Fibroblast of upper back skin (primary cell): ENCODE measurements around the gene RNGTT.

Experiments used
- DNase-seq: peaks from one replicate; pipeline ENCODE4 v3.0.0-alpha.2; 2013

Gene RNGTT

DNA sequence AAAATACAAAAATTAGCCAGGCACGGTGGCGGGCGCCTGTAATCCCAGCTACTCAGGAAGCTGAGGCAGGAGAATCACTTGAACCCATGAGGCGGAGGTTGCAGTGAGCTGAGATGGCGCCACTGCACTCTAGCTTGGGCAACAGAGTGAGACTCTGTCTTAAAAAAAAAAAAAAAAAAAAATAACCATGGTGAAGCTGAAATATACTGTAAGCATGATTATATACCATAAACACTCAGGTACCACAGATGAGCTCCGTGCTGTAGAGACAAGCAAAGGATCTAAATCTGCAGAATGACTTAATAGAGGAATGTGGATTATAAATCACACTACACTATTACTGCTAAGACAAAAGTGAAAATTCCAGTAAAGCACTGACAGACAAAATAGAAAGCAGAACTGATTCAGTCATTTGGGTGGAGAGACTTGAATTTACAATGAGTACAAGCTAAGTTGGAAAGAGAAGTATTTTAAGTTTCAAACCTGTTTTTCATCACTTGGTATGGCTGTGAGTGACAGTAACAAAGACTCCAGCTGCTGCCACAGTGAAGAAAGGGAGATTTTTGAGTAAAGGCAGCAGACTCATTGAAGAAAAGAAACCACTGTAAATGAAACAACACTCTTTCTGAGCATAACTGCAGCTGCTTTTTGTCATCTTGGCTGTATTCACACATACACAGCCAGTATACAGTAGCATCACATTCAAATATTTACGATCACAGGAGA lies 322.1 kb downstream of the RNGTT start:
- DNase-seq, result peak; percentile 51

DNA sequence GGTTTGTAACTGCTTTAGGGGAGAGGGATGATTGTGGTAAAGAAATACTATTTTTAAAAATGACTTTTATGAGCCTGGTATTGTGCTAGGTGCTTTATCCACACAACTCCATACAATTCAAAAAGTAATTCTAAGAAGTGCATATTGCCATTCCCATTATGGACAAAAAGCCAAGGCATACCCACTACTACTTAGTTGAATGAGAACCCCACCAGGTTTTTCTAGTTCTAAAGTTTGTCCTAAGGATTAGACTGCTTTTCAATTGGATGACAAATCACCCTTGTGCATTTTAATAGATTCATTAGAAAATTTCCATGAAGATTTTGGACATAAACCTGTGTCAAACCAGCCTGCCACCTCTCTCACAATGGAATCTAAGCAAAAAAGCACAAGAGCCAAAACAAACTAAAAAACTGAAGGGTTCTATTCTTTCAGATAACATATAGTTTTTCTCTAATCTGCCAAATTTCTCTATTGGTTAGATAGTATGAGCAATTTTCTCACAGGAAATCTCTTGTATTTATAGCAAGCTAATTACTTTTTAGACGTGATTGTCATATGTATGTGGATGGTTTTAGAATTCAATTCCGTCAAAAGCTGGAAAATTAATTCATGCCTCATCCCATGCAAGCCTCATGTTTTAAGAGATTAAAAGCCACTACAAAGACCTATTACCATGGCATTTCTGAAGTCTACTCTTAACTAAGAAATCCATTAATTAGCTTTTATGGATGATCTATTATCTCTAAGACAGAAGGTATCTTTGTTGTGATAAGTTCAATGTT lies 325.5 kb downstream of the RNGTT start:
- no peak for DNase-seq

DNA sequence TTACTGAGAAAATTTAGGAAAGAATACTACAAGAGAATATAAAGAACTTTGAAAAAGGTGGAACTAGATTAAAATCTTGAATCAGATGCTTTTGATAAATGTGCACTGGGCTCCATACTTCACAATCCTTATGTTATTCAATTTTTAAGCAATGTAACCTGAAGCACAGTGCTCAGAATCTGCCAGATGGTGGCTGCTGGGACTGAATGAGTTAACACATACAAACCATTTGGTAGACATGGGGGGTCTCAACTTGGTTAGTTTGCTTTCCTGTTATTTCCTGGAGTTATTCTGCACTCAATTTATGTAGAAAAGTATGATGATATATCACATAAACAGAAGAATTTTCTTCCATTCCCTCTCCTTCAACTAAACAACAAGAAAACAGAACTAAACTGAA lies 326.5 kb downstream of the RNGTT start:
- DNase-seq, result no peak

DNA sequence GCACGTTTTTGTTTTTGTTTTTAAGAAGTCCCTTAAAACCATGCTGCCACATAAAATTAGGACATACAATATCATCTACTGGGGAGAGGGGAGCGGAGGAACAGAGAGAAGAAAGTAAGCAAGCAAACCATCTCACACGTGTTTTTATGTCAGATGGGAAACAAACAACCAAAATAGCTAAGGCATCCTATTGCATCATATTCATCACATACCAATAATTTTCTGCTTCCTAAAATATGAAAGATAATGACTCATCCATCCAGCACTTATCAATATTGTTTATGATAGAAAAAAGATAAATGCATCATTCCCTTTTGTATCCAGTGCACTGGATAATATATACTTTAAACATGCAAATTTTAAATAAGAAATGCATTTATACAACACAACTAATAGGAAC lies 329.6 kb downstream of the RNGTT start:
- no peak for DNase-seq

DNA sequence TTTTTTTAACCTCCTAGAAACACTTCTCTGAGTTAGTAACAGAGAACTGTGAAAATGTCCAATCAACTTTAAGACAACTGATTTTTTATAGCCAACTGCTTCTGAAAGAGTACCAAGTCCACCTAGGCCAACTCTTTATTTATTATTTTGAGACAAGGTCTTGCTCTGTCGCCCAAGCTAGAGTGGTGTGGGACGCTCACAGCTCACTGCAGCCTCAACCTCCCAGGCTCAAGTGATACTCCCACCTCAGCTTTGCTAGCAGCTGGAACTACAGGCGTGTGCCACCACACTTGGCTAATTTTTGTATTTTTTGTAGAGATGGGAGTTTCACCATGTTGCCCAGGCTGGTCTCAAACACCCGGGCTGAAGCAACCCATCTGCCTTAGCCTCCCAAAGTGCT lies 331.6 kb downstream of the RNGTT start:
- DNase-seq, result no peak

DNA sequence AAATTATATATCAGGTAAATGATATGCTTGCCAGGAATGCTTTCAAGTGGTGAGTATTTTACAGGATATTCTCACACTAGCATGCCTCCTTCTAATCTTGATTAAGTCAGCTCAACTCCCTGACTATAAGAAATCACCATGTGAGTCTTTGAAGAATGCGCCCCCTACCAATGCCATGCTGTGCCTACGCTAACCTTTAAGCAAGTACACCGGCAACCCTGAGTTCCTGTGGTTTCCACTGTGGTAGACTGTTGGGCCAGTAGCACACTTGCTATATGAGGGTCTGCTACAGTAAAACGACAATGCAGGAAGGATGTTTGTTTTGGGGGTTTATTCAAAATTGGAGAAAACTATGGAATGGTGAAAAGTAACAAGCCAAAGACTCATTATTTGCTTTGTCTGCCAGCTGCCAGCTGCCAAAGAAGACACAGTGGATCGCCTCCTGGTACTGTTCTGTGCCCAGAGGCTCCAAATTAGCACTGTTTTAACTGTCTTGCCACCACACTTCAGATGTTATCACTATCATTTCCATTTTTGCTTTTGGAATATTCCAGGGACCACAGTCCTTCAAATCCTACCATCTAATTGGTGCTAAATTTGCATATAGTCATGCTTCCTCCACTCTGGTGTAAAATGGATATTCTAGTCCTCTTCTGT lies 333.5 kb downstream of the RNGTT start:
- no peak for DNase-seq

DNA sequence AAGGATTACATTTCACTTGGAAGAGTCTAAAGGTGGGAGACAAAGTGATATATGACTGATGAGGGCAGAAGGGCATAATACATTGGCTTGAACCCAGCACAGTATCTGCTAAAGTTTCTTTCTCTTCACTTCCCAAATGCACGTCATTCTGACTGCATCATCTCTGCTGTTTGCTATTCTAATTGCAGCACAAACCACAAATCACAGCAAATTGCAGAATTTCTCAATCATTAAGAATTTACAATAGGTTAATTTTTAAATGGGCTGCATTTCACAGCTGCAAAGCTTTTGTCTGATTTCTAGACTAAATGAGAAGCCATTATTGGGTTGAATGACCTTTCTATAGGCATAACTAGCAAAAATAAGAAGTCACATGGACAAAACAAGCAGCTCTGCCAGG lies 337.0 kb downstream of the RNGTT start:
- no peak for DNase-seq

DNA sequence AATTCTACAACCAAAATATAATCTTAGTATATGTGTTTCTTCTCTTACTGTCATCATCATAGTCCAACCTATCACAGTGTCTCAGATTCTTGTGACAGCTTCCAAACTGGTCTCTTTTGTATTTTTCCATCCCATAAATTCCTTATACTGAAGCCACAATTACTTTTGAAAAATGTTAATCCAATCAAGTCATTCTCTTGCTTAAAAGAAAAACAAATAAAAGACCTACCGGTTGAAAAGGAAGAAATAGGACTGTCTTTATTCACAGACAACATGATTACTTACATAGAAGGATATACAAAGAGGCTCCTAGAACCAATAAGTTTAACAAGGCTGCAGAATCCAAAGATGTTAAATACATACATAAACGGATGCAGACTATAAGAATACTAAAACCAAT lies 339.9 kb downstream of the RNGTT start:
- DNase-seq, result no peak

DNA sequence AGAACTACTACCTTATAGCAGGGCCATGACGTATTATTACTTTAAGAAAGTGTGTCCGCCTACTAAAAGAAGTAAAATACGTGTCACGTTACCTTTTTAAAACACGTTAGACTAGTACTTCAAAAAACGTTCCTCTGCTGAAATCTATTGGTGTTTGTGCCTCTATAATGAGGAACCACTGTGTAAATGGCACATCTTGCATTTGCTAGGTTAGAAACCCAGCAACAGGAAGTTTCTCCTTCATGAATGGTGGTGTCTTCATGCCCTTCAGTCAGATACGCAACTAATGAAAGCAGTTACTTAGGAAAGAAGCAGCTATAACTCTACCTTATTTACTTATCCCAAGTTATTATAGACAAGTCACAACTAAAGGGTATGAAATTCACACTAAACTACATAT lies 343.5 kb downstream of the RNGTT start:
- DNase-seq, result no peak

DNA sequence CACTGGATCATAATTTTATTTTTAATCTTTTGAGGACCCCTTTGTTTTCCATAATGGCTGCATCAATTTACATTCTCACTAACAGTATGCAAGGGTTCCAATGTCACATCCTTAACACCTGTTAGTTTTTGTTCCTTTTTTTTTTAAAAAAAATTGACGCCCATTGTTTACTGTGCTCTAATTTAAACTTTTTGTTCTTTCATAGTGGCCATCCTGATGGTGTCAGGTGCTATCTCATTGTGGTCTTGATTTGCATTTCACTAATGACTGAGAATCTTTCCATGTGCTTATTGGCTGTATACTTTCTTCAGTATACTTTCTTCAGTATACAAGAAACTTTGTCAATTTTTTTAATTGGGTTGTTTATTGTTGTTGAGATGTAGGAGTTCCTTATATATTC lies 347.0 kb downstream of the RNGTT start:
- DNase-seq, result no peak

DNA sequence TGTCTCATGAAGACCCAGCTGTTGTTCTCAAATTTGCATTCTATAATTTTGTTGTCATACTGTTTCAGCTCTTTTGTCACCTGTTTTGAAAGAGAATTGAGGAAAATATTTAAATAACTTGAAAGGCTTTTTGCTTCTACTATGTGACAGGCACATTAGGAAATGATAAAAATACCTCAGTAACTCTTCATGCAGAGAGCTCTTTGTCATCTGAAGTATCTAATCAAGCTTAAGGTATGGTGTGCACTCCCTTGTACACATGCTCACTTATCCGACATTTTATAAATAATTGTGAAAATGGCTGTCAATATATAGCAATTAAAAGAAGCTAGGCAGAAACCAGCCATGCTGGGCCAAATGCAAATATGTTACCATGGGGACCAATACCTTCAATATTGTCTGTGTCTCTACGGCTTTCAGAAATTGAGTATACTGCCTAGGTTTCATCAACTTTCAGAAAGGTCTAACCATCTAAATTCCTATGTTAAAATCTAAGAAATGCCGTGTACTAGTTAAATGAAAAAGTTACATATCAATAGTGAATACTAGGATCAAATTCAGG lies 349.0 kb downstream of the RNGTT start:
- DNase-seq, result no peak

DNA sequence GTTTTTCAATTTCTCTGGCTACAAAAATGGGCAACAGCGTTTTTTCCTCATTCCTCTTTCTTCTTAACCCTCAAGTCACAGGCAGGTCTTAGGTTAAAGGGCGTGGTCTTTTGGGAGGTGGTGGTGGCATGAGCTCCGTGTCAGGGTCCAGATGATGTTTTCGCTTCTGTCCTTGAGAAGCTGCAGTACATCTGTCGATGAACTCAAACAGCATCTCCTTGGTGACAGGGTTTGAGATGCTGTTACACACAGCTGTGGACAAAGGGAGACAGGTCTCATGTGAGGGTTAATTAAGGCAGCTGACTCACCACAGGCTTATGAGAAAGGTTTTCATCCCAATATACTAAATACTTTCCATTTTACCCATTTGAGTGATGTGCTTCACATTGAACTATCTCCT lies 350.8 kb downstream of the RNGTT start:
- no peak for DNase-seq

DNA sequence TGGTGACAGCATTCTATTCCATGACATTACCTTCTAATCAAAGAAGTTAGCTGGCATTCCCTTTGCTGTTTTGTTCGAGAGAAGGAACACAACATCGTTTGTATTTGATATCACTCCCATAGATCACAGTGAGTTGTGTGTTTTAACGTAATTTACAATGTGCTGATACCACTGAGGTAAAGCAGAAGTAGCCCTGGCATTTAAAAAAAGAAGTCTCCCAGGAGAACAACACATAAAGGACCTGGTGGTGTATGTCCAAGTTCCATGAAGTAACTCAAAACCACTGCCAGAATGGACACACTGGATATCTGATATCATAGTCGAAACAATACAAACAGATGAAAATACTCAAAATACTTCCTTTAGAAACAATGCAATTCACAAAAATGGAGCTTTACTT lies 351.7 kb downstream of the RNGTT start:
- DNase-seq, result no peak

DNA sequence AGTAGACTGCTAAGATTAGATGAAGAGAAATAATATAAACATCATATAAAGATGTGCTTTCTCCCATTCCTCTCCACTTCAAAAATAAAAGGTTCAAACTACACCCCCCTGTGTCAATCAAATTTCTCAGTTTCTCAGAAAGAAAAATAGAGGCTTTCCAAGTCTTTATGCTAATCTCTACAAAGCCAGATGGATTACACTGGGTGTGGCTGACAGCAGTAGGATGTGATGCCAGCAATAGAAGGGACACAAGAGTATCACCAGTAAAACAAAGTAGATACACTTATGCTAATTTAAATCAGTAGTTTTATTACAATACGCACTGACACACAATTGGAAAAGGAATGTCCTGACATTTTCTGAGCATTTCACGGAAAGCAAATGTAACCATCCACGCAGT lies 353.4 kb downstream of the RNGTT start:
- DNase-seq, result no peak

DNA sequence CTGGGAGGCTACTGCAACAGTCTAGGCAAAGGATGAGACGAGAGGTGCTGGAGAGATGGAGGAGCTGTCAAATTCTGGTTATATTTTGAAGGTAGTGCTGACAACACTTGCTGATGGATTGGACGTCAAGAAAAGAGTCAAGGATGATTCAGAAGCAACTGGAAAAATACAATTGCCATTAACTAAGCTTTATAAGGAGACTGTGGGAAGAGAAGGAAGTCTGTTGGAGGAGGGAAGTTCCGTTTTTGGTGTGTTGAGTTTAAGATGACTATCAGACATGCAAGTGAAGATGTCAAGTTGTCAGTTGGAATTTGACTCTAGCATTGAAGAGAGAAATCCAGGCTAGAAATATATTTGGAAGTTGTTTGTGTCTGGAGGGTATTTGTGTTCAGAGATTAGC lies 358.1 kb downstream of the RNGTT start:
- no peak for DNase-seq

DNA sequence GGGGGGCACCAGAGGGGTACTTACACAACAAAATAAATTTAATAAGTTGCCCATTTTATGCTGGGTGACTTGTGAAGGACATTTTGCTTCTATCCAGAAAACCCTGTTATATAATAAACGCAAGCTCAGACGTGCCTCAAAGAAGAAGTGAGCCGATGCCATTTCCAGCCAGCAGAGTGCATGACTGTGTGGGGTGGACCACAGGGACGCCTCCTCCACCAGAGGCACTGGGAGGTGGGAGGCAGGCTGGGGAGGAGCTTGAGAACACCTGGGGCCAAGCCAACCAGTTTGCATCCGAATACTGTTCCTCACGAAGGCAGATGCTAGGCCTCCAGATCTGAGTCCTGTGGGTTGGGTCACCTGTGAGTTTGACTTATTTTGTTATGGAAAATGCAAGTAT lies 363.8 kb downstream of the RNGTT start:
- DNase-seq, result no peak

DNA sequence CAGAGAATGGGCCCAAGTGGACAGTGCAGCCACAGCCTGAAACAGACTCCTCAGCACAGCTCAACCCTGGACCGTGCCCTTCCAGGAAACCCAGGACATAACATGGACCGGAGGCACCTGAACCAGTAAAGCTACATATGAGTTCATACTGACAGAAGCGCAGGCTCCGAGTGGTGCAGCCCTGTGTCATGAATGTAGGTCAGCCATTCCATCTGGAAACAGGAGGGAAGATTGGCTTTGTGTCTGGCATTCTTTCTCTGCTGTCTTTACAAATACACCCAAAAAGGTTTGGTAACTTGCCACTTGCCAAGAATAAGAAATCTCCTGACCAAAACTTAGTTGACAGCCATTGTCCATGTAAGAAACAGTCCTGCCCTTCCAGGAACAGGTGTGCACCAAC lies 366.6 kb downstream of the RNGTT start:
- no peak for DNase-seq

DNA sequence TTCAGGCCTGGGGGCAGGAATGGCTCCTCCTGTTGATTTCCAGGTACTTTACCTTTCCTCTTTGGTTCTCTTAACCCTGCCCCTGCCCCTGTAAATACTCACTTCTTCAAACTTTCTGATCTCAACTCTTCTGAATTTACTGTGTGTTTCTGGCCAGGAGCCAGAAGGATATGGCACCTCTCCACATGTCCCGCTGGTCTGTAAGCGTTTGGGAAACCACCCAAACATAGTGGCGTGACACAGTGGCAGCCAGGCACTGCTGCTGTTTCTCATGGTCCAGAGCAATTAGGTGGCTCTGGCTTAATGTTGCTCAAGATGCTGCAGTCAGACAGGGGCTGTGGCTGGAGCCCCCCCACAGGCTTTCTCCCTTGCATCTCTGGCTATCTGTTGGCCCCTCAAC lies 374.5 kb downstream of the RNGTT start:
- no peak for DNase-seq

DNA sequence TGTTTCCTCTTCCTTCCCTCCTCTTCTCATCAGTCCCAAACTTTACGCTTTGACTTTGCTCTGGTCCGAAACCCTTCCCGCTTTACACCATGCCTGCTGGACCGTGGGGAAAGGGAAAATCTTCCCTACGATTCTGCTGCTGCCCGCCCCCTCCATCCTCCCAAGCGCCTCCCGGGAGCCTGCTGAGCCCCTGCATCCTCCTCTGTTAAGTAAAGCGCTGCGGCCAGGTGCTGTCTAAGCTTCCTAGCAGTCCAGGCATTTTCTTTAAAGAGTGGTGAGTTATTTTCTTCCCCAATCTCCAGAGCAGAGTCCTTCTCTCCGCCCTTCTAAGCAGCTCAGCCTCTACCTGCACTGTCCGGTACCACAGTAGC lies 376.3 kb downstream of the RNGTT start:
- DNase-seq, result no peak

DNA sequence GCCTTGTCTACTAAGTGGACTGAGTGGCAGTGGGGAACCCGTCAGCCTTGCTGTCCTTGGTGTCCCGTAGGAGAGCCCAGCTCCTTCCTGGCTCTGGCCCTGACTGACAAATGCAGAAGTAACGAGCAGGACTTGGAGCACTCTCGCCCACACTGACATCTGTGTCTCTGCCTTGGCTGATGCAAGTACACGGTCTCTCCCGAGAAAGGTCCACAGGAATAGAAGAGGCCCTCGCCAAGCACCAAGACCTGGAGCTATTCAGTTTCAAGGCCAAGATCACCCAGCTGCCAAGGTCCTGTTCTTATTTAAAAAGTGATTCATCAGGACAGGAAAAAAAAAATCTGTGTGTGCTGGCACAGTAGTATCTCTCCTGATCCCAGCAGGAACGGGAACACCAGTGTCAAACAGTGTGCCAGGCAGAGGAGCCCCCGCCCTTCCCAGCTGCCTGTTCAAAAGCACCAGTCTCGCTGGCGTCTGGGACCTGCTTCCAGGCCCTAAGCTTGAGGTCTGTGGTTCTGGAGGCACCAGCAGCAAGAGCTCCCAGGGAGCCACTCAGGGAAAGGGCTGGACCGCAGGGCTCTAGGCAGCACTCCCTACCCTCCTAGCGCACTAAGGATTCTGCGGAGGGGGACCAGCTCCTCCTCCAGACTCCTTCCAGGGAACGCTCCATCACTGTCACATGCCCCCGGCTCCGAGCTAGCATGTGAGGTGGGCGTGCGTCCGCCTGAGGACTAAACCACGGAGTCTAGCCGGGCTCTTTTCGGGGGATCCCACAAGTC lies 376.9 kb downstream of the RNGTT start:
- no peak for DNase-seq

DNA sequence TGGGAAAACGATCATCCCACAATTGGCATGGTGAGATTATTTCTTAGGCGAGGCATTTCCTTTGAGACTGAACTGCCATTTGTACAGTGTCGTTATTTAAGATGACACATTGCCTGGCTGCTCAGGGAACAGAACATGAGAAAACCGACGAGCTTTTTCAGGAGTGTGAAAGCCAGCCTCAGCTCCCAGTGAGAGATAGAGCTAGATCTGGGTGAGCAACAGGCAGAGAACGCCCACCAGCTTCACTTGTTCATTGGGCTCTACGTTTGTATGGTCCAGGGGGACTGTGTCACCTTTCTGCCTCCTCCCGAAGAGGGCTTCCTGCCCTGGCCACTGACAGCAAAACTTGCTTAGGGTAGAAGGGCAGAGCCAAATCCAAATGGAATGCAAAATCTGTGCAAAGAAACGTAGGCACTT lies 378.1 kb downstream of the RNGTT start:
- no peak for DNase-seq

DNA sequence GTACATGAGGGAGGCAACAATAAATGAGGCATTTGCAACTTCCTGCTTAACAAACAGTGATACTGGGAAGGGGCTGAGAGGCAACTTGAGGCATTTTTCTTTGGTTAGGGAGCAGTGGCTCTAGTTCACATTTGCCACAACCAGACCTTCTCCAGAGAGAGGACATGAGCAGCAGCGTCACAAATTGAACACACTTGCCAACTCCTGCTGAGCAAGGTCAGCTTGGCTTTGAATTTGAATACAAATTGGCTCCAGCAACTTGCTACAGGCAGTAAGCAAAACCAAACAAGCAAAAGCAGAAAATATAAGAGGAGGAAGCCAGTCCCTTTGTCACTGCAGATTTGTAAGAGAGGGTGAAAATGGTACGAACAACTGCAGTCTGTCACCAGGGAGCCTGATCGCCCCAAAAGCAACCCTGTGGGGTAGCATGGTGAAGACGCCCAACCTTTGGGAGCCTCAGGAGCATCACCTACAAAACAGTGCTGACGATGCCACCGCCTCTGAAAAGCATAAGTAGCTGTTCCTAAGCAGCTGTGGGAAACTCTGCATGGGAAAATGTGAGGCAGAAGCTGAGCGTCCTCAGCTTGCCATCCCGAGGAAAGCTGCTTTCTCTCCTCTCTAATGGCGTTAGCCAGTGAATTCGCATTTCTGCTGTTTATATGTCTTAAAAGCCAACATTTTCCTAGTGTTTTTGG lies 378.7 kb downstream of the RNGTT start:
- DNase-seq, result no peak

DNA sequence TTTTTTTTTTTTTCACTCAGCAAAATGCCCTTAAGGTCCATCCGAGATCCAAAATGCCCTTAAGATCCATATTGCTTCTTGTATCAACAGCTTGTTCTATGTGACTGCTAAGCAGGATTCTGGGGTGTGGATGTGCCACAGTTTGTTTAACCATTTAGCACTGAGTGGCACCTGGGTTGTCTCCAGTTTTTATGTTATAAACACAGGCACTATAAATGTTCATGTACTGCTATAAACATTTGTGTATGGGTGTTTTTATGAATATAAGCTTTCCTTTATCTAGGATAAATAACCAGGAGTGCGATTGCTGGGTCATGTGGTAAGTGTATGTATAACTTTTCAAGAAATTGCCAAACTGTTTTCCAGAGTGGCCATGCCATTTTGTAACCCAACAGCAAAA lies 386.0 kb downstream of the RNGTT start:
- DNase-seq, result no peak
